ENCODE results near the gene NACAD.

DNA sequence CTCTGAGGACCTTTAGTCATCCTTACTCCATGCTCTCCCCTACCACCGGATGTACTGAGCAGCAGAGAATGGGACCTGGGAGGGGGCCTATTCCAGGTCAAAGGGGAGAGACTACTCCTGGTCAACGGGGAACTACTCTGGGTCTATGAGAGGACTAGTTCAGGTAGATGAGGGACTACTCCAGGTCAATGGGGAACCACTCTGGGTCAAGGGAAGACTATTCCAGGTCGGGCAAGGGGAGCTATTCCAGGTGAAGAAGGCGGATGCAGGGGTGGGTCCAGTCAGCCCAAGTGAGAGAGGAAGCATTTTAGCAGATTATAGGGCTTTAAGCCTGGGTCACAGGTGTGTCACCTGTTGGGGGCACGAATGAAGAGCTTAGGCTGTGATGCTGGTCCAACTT lies 53.4 kb downstream of the NACAD start:
- TF ChIP-seq, protein P1, sequence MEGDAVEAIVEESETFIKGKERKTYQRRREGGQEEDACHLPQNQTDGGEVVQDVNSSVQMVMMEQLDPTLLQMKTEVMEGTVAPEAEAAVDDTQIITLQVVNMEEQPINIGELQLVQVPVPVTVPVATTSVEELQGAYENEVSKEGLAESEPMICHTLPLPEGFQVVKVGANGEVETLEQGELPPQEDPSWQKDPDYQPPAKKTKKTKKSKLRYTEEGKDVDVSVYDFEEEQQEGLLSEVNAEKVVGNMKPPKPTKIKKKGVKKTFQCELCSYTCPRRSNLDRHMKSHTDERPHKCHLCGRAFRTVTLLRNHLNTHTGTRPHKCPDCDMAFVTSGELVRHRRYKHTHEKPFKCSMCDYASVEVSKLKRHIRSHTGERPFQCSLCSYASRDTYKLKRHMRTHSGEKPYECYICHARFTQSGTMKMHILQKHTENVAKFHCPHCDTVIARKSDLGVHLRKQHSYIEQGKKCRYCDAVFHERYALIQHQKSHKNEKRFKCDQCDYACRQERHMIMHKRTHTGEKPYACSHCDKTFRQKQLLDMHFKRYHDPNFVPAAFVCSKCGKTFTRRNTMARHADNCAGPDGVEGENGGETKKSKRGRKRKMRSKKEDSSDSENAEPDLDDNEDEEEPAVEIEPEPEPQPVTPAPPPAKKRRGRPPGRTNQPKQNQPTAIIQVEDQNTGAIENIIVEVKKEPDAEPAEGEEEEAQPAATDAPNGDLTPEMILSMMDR (IDR thresholded peaks at IDR 0.05): no peak
- no peak for TF ChIP-seq POLR2AphosphoS5 (IDR thresholded peaks at IDR 0.05)
- no peak for TF ChIP-seq POLR2A (IDR thresholded peaks at IDR 0.05)
- TF ChIP-seq EP300 (IDR thresholded peaks at IDR 0.05): no peak
